Effector CD8-positive, alpha-beta T cell (primary cell): ENCODE measurements around the gene MED13L.

ENCODE experiments used
- DNase-seq: peaks from one replicate; lab custom pipeline; 2025; lab: John Stamatoyannopoulos, UW

Gene MED13L

DNA sequence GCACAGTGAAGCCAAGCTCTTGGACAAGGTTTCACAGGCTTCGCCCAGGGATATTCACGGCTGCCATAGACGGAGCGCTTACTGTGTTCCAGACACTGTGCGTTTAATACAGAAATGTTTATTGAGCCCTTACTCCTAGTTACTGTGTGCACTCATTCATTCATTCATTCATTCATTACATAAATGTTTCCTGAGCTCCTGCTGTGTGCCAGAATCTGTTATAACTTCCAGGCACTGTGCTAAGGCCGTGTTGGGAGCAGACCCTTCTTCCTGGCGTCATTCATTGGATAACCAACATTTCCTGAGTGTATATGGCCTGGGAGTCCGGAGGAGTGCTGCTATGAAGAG, 760 bp upstream of the MED13L start:
- DNase-seq = no peak

DNA sequence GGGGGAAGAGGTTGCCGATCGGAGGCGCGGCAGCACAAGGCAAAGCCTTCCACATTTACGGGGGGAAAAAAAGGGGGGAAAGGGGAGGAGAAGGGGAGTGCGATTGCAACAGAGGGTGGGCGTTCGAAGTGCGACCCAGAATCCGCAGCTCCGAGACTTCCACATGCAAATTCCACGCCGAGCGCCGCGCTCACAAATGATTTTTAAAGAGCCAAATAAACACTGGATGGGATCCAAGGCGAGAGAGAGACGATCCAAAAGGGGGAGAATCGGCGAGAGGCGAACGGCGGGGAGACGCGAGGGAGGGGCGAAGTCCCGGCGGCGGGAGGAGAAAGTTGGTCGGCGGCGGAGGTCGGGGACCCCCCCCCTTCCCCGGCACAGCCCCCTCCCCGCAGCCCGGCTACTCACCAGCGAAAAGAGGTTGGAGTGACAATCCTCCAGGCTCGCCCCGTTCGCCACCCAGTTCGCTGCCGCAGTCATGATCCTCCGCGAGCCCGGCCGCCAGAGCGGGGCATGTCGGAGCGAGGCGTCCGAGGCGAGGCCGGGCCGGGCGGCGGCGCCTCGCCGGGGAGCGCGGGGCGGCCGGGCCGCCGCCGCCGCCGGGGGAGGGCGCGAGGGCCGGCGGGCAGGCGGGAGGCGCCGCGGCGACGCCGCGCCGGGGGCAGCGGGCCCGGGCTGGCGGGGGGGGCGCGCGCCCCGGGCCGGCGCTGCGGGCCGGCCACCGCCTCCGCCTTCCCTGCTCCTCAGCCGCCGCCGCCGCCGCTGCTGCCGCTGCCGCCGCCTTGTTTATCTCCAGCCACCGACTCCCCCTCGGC, 634 bp downstream of the MED13L start:
- DNase-seq = peak; percentile 48

DNA sequence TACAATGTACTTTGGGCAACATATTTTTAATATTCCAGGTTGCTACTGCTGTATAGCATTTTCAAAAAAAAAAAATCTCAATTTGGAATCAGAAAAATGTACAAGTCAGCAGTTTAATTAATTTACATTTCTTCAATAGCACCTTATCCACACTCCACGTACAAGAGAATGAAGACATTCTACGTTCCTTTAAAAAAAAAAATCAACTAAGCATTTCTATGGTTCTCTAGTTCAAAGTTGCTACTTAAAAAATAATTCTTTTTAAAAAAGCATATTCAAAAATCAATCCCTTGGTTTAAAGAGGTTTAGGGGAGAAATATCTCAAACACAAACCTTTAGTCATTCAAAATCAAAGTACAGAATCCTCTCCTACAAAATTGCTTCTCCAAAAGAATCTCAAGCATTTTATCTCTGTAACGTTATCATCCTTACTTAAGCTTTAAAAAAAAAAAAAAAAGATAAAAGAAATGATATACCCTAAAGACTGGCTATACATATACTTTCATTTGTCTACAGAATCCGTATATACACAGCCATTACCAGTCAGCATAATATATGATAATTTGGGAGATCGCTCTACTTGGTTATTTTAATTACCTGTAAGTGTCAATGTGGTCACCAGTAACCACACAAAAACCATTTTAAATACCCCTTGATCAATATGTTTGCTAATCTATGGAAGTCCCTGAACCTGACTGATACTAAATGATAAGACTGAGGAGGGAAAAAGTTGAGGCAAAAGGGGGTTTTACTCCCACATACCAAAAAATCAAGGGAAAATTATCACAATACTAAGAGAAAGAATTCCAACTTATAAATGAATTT, 2.7 kb downstream of the MED13L start:
- DNase-seq = no peak

DNA sequence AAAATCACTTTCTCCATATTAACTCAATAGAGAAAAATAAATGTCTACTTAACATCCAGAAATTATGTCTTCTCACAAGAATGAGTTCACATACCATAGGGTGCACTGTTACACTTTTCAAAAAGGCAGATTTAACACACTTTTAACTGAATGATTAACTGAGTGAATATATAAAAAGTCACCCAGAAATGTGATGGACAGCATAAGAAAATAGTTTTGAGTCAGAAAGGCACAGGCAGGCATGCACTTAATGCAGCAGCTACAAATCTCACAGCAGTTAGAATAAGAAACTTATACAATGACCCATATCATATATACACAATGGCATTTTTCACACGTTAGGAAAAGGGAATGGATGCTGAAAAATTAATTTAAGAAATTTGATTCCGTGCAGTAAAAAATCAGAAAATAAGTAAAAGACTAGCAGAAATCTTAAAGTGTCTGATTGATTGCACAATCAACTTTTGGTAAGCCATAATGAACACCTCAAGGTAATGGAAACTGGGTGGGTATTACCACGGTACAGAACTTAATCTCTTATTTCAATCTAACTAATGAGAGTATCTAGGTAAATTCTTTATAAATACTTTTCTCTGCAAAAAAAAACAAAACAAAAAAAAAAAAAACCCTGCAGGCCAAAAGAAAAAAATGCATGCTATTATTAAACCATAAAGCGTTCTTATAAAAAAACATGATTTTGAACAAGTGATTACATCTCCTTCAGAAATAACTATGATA, 3.5 kb downstream of the MED13L start:
- DNase-seq = no peak

DNA sequence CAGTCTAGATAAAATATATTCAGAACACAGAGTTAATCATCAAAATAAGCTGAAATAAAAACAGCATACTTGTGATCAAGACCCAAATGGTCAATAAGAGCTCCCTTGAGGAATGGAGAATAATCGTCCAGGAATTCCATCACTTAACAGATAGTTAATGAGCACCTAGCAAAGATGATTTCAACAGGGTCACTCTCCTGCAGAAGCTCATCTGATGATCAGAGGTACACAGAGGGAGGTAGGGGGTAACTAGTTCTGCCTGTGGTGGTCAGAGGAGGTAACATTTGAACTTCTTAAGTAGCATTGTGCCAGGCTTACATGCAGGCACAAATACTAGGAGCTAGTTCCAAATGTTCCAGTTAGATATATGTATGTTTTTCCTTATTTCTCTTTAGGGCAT, 9.5 kb downstream of the MED13L start:
- no peak for DNase-seq

DNA sequence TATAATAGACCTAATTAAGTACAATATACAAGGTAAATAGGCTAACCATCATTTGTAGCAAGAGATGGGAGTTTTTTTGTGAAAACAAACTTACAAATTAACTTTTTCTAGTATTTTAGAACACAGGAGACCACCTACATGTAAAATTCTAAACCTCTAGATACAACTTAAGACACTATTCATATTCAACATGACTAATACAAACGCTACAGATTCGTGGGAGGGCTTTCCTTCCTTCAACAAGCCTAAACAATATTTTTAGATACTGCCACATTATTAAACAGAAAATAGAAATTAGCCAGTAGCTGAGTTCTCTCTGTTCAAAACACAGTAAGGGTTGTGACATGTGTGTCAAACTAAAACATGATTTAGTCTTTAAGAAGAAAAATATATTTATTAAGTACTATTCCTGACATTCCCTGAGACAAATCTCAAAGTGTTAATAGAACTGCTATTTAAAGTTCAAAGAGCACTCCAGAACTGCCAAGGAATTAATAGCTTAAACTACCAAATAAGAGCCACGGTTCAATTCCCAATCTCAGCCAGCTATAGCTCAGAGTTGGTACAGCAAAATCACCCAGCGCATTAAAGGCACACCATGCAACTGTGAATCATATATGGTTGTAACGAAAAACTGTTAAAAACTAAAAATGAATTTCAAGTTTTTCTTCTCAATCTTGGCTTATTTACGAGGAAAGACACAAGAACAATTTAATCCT, 10.7 kb downstream of the MED13L start:
- no peak for DNase-seq

DNA sequence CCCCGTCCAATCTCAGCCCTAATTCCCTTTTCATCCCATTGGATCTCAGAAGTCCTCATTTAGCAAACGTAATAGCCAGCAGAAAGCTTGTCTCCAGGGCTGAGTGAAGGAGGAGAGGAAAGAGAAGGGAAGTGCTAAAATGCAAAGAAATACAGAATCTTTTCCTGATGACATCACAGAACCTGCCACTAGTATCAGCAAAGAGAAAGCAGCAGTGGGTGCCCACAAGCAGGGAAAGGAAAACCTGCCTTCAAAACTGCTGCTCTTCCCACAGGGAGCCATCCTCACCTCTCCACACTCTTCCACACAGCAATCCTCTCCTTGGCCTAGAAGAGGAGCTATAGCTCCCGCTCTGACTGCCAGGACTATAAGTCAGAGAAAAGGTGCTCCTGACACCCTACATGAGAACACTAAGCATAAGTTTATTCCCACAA, 11.3 kb downstream of the MED13L start:
- DNase-seq = no peak

DNA sequence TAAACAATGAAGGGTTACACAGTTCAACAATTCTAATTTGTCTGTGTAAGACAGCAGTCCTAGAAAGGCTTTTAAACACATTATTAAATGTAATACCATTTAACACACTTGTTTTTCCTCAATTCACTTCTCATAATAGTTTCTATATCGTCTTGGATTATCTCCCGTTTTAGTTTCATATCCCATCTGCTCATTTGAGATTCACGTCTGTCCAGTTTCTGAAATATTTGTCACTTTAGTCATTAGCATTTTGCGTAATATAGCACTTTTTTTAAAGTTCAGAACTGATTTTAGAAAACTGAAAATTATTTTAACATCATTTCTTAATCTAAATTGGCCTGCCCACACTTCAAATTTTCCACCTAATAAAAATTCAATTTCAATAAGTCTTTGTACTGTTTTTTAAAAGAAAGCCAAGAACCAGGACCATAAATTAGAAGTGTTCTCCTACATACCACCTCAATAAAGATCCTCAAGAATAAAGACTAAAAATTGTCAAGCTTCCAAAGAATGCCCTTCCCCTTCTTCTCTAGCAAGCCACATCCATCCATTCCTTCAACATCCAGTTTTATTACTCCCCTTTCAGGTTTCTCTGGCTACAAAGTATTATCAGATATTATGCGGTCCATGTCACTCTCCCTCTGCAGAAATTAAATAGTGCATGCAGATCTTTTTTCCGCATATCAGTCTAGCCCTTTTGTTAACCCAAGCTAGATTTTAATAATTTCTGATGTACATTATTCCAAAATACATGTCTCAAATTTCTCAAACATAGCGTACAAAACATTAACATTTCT, 11.9 kb downstream of the MED13L start:
- no peak for DNase-seq

DNA sequence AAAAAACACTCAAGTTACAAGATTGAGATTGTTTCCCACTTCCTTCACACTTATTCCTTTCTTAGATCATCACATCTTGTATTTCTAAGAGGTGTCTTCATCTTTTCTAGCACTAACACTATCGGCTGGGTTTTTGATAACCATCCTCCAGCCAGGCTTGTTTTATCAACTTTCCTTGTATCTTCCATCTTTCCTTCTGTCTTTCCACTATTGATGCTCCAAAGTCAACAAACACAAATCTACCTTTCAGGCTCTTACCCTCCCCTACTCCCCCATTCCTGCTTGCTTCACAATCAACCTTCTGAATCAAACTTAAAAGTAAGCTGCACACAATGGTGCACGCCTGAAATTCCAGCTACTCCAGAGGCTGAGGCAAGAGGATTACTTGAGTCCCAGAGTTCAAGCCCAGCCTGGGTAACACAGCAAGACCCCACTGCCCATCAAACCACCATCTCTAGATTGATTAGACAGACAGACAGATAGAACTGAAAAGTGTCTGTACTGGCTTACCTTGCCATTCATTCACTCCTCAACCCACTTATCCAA, 12.9 kb downstream of the MED13L start:
- DNase-seq = no peak

DNA sequence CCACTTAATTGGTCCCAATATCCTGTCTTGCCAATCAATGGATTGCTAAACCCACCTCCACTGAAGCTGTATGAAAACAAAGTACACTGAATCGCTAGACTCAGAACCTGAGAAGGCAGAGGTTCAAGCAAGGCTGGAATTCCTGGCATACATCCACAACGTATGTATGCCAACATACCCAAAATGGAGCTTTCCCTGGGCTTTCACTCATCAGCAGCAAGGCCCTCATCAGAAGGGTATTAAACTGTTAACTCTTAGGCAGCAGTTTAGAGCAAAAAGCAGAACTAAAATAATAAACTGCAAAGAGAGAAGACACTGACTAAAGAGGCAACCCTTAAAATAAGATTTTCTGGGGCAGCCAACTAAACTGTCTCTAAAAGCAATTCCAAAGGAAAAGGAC, 13.6 kb downstream of the MED13L start:
- DNase-seq = no peak

DNA sequence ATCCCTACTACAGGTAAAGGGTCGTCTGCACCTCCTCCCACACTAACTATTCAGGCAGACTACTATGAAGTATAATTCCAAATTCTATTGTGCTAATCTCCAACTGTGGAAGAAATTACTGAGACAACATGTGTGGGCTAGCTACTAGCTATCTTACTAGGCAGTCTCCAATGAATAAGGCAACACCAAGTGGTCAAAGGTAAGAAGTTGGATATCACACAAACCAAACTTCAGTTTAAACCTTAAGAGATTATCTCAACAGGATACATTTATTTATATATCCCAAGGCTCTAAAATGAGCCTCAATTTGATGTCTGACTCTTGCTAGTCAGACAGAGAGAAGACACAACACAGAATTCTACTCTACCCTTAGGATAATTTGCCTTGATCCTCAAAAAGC, 14.1 kb downstream of the MED13L start:
- no peak for DNase-seq

DNA sequence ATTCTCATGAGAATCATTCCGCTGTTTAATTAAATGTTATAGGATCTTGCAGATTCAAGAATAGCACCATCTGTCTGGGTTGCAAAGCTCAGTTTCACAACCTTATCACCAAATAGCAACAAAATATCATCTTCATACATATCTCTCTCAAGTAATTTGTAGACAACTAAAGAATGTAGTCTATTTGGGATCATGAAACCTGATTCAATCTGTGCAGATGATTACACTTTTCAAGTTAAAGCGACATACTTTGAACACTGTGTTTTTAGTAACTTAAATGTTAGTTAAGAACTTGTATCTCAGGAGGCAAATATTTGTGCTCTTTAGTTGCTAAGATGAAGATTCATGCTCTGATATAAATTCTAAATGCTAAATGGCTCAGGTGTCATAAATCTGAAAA, 14.8 kb downstream of the MED13L start:
- no peak for DNase-seq

DNA sequence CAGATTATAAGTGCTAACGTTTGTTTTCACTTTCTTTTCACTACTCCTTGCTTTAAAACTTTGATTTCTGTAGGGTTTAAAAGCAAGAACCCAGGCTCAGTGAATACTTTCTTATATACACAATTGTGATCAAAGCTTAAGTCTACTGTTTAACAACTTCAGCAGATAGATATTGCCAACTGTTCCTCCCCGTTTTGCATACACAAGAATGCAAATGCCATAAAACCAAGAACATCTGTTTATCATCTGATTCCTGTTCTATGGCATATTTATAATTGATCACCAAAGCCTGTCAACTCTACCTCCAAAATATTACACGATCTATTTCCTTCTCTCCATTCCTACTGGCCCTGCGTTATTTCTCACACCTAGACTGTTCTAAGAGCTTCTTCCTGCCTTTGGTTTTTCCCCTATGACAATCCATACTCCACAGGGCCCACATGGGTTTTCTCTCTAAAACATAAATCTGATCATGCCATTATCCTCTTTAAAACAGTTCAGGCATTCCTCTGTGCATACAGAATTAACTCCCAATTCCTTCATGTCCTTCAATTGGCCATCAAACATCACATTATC, 15.9 kb downstream of the MED13L start:
- DNase-seq = no peak

DNA sequence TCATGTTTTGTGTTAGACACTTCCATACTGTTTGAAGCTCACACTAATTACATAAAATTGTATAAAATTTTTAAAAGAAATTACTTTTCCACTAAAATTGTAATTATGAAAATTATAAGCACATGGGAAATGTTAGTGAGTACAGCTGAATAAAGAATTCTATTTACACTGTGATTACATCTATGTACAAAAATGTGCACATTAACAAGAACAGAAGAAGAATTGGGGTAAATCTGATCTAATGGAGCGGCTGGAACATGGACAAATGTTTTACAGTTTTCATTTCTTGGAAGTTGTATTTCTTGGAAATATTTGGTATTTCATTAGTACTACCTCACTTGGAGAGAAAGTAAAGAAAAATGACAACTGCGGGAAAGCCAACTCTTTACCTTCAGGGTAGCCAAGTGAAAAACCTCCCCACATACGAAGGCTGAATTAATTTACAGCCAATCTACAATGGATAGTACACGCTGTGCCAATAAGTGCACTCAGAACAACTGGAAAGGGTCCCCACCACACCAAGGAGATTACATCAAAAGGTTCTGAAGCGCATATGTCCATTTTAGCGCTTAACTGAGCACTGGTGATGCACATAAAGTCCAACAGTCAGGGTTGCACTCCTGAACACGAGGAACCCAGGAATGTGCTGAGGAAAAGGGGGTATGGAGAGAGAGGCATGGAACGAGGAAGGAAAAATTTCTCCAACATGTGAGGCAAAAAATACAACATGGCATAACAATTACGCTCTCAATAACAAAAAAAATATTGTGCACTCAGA, 17.5 kb downstream of the MED13L start:
- no peak for DNase-seq

DNA sequence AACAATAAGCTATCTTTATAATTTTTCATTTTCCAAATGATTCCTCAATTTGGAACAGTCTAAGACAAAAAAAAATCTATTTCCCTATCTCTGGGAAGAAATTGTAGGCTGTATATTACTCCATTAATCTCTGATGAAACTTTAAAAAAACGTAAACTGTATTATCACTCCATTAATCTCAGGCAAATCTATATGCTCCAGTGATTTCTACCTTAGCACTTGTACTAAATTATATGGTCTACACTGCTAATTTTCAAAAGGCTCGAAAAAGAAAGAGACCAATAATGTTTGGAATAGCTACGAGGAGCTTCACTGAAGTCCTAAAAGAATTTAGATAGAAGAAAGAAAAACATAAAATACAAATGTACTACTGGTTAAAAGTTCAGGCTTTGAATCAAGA, 19.7 kb downstream of the MED13L start:
- no peak for DNase-seq

DNA sequence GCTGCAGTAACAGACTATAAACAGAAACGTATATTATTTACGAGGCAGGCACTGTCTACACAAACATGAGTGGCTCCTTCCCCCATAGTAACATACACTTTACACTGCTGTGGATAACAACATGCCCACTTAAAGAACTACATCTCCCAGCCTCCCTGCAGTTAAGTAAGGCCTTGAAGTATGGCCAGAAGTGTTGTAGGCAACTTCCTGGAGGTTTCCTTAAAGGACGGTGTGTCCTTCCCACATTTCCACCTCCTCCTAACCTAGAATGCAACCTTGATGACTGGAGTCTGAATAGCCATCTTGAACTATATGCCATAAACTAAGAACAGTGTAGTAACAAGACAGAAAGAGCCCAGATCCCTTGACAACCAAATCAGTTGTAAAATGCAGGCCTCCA, 20.3 kb downstream of the MED13L start:
- DNase-seq = no peak

DNA sequence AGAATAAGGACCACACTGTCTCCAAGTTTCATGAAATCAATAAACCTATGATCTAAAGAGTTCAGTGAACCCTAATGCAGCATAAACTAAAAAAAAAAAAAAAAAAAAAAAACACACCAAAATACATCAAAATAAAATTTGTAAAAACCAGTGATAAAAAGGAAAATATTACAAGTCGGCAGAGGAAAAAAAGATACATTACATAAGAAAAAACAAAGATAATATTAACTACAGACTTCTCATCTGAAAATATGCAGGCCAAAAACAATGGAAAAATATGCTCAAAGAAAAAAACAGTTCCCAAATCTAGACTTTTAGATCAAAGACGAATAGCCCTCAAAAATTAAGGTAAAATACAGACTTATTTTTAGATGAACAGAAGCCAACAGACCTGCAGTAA, 27.6 kb downstream of the MED13L start:
- no peak for DNase-seq

DNA sequence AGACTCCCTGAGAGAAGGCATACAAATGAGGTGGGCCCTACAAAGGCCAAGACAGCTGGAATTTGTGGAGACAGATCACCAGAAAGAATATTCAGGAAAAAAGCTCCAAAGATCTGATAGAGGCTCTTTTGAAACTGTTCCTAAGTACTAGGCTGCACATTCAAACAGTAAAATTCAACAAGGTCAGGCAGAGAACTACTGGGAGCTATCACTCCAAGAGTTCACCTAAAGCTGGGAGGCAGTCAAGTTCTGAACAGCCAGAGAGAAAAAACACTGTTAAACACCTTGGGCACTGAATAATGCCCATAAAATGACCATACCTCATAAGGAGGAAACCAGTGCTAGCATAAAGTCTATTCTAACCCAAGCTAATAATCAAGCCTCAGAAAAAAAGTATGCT, 28.6 kb downstream of the MED13L start:
- DNase-seq = no peak

DNA sequence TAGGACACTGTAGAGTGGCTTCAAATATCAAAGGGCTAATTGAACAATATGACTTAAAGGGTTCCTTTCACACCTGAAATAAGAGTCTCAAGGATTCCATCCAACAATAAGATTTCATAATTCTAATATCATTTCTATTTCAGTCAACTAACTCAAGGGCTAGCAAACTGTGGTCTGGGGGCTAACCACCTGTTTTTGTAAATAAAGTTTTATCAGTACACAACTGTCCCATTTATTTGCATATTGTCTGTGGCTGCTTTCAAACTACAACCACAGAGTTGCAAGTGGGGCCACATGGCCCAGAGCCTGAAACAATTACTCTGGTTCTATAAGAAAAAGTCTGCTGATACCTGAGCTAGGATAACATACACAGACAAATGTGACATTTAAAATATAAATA, 29.1 kb downstream of the MED13L start:
- DNase-seq = no peak

DNA sequence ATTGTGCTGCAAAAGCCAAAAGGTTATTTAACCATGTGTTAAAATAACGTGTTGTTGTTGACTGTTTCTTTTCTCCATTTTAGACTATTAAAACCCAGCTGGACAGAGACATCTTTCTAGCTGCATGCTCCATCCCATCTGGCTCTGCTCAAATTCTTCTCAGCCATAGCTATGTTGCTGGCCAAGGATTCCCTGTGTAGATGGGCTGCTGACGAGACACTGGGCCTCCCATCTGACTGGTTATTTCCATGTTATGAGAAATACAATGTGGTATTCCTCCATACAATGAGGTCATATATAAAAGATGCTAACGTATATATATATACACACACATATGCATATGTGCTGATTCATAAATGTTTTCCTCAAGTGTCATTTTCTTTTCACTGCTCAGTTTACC, 30.1 kb downstream of the MED13L start:
- no peak for DNase-seq
